IMR-90 (cell line): ENCODE measurements around the gene WNT3. TPM values are rescaled to one million over a fixed set of nuclear protein-coding genes. Genes with fewer than 3 reads are reported as not detected.

Experiments used
- ATAC-seq: fragments of 200-7000 bp; cut with Tn5 transposase; 2 replicates; pipeline ENCODE4 v1.9.1; 2020; ENCODE audit warnings: low read depth, mild to moderate bottlenecking, moderate library complexity
- BruUV-seq: library from RNA; stranded (reverse); fragments of 400-500 nt; replicated peaks from 2 replicates; lab custom pipeline; 2021; lab: Mats Ljungman, UMichigan
- CTCF ChIA-PET: fragments of 300-600 bp; formaldehyde crosslinking; extraction: SDS; loops from one replicate; lab custom pipeline; 2021; ENCODE audit warnings: antibody characterized with exemption; lab: Yijun Ruan, JAX
- POLR2A ChIA-PET: fragments of 300-600 bp; sonication (Branson Sonifier 250); formaldehyde crosslinking; loops from one replicate; lab custom pipeline; 2022; ENCODE audit warnings: antibody characterized with exemption; ENCODE audit not compliant: unreplicated experiment; lab: Charles Lee
- DNase-seq: peaks from one replicate; pipeline ENCODE4 v3.0.0; 2013
- H2AFZ ChIP-seq: replicated peaks from 2 replicates; pipeline ENCODE3; 2013; ENCODE audit warnings: low read length, mild to moderate bottlenecking; ENCODE audit not compliant: poor library complexity
- H2AK5ac ChIP-seq: 2 replicates; pipeline ENCODE4 v1.6.1; 2013; ENCODE audit warnings: low read depth, low read length, inconsistent platforms
- H2AK9ac ChIP-seq: replicated peaks from 2 replicates; pipeline ENCODE3; 2013; ENCODE audit warnings: mild to moderate bottlenecking, low read depth, low read length, moderate library complexity; ENCODE audit not compliant: poor library complexity
- H2BK120ac ChIP-seq: 2 replicates; pipeline ENCODE4 v1.6.1; 2013; ENCODE audit warnings: low read depth, low read length, inconsistent platforms
- H2BK15ac ChIP-seq: 3 replicates; pipeline ENCODE4 v1.6.1; 2013; ENCODE audit warnings: low read depth, low read length, inconsistent platforms
- H2BK20ac ChIP-seq: 2 replicates; pipeline ENCODE4 v1.6.1; 2013; ENCODE audit warnings: low read depth, mild to moderate bottlenecking, inconsistent platforms, low read length, moderate library complexity
- H2BK5ac ChIP-seq: 2 replicates; pipeline ENCODE4 v1.6.1; 2013; ENCODE audit warnings: mild to moderate bottlenecking, low read depth, low read length, inconsistent platforms; ENCODE audit not compliant: poor library complexity, severe bottlenecking
- H3K14ac ChIP-seq: replicated peaks from 2 replicates; pipeline ENCODE4 v1.6.1; 2013; ENCODE audit warnings: low read depth, low read length, inconsistent platforms
- H3K18ac ChIP-seq: 2 replicates; pipeline ENCODE4 v1.6.1; 2013; ENCODE audit warnings: low read depth, low read length, control low read depth
- H3K23ac ChIP-seq: 2 replicates; pipeline ENCODE4 v1.6.1; 2013; ENCODE audit warnings: low read depth, low read length, inconsistent platforms
- H3K27ac ChIP-seq: 2 replicates; pipeline ENCODE4 v1.5.1; 2013; ENCODE audit warnings: mild to moderate bottlenecking, control low read depth, low read length; ENCODE audit not compliant: insufficient read depth
- H3K27me3 ChIP-seq: 2 replicates; pipeline ENCODE4 v1.6.1; 2013; ENCODE audit warnings: low read length; ENCODE audit not compliant: control insufficient read depth, insufficient read depth
- H3K36me3 ChIP-seq: 2 replicates; pipeline ENCODE4 v1.6.1; 2013; ENCODE audit warnings: low read length, mixed read lengths; ENCODE audit not compliant: control insufficient read depth, insufficient read depth
- H3K4ac ChIP-seq: 2 replicates; pipeline ENCODE4 v1.6.1; 2013; ENCODE audit warnings: low read depth, low read length, inconsistent platforms
- H3K4me1 ChIP-seq: 2 replicates; pipeline ENCODE4 v1.6.1; 2013; ENCODE audit warnings: low read length, mixed read lengths; ENCODE audit not compliant: control insufficient read depth, insufficient read depth
- H3K4me2 ChIP-seq: 2 replicates; pipeline ENCODE4 v1.6.1; 2013; ENCODE audit warnings: low read depth, mild to moderate bottlenecking, control low read depth, low read length, moderate library complexity
- H3K4me3 ChIP-seq: 2 replicates; pipeline ENCODE4 v1.5.1; 2013; ENCODE audit warnings: low read depth, mild to moderate bottlenecking, control low read depth, low read length, moderate library complexity; ENCODE audit not compliant: insufficient read depth
- H3K56ac ChIP-seq: 2 replicates; pipeline ENCODE4 v1.6.1; 2013; ENCODE audit warnings: low read length, inconsistent platforms; ENCODE audit not compliant: insufficient read depth; ENCODE audit errors: extremely low read depth
- H3K79me1 ChIP-seq, 2 experiments: 2 replicates each; pipeline ENCODE4 v1.6.1; 2013; ENCODE audit warnings: low read length in 2 of 2, inconsistent platforms in 1 of 2, low read depth in 1 of 2
- H3K9ac ChIP-seq: 2 replicates; pipeline ENCODE4 v1.6.1; 2013; ENCODE audit warnings: low read depth, low read length, control low read depth
- H3K9me1 ChIP-seq: 2 replicates; pipeline ENCODE4 v1.6.1; 2013; ENCODE audit warnings: low read length, inconsistent platforms; ENCODE audit not compliant: insufficient read depth
- H3K9me3 ChIP-seq: 2 replicates; pipeline ENCODE4 v1.6.1; 2013; ENCODE audit warnings: low read length; ENCODE audit not compliant: control insufficient read depth, insufficient read depth
- H4K20me1 ChIP-seq: 2 replicates; pipeline ENCODE4 v1.6.1; 2013; ENCODE audit warnings: low read length, inconsistent platforms; ENCODE audit not compliant: insufficient read depth
- H4K5ac ChIP-seq: 2 replicates; pipeline ENCODE4 v1.6.1; 2013; ENCODE audit warnings: mild to moderate bottlenecking, low read depth, low read length, control low read depth
- H4K8ac ChIP-seq, 2 experiments: 2 replicates each; pipeline ENCODE4 v1.6.1; 2013; ENCODE audit warnings: low read depth in 2 of 2, low read length in 2 of 2, control low read depth in 1 of 2, inconsistent platforms in 1 of 2
- H4K91ac ChIP-seq: 2 replicates; pipeline ENCODE4 v1.6.1; 2013; ENCODE audit warnings: low read depth, low read length, inconsistent platforms; ENCODE audit not compliant: insufficient read depth
- BHLHE40 ChIP-seq: fragments of 150-350 bp; IDR thresholded peaks from 2 replicates; pipeline ENCODE4 v1.6.1; 2016; ENCODE audit warnings: mild to moderate bottlenecking, low read depth, low read length
- CEBPB ChIP-seq: IDR thresholded peaks from 2 replicates; pipeline ENCODE4 v1.6.1; 2012; ENCODE audit warnings: low read depth, low read length, improper control_type of control experiment
- CHD1 ChIP-seq: IDR thresholded peaks from 2 replicates; pipeline ENCODE4 v1.6.1; 2012; ENCODE audit warnings: low read depth, low read length, improper control_type of control experiment
- FOS ChIP-seq: fragments of 150-350 bp; IDR thresholded peaks from 2 replicates; pipeline ENCODE4 v1.6.1; 2016; ENCODE audit warnings: low read depth, low read length
- MAFK ChIP-seq: IDR thresholded peaks from 2 replicates; pipeline ENCODE4 v1.6.1; 2012; ENCODE audit warnings: low read depth, low read length, improper control_type of control experiment
- MAZ ChIP-seq: IDR thresholded peaks from 2 replicates; pipeline ENCODE4 v1.6.1; 2012; ENCODE audit warnings: low read depth, mild to moderate bottlenecking, low read length, improper control_type of control experiment, moderate library complexity, borderline replicate concordance
- MXI1 ChIP-seq: IDR thresholded peaks from 2 replicates; pipeline ENCODE4 v1.6.1; 2012; ENCODE audit warnings: low read depth, mild to moderate bottlenecking, low read length, moderate library complexity, borderline replicate concordance
- NFE2L2 ChIP-seq: fragments of 150-350 bp; IDR thresholded peaks from 2 replicates; pipeline ENCODE4 v1.6.1; 2016; ENCODE audit warnings: low read depth, mild to moderate bottlenecking, low read length
- POLR2A ChIP-seq: IDR thresholded peaks from 2 replicates; pipeline ENCODE4 v1.6.1; 2012; ENCODE audit warnings: mild to moderate bottlenecking, low read depth, low read length
- RAD21 ChIP-seq: IDR thresholded peaks from 2 replicates; pipeline ENCODE4 v1.6.1; 2012; ENCODE audit warnings: low read length, improper control_type of control experiment
- RCOR1 ChIP-seq: IDR thresholded peaks from 2 replicates; pipeline ENCODE4 v1.6.1; 2012; ENCODE audit warnings: mild to moderate bottlenecking, low read length, improper control_type of control experiment; ENCODE audit not compliant: insufficient replicate concordance
- RFX5 ChIP-seq: IDR thresholded peaks from 2 replicates; pipeline ENCODE4 v1.8.0; 2012; ENCODE audit warnings: low read depth, mild to moderate bottlenecking, low read length, moderate library complexity
- SMC3 ChIP-seq: fragments of 150-350 bp; IDR thresholded peaks from 2 replicates; pipeline ENCODE4 v1.6.1; 2016; ENCODE audit warnings: low read depth, mild to moderate bottlenecking, antibody characterized with exemption, low read length, moderate library complexity
- WGBS, 2 experiments: methylation state at CpG; one replicate each; pipeline versions ENCODE4 v1.1.5 to v1.1.7; 2013; ENCODE audit warnings: missing lambda C conversion rate in 2 of 2; ENCODE audit not compliant: insufficient read length in 1 of 2; ENCODE audit errors: extremely low coverage in 2 of 2; 5-methylcytosine and 5-hydroxymethylcytosine counted together
- dilution Hi-C: fragments of 300-500 bp; cut with HindIII; formaldehyde crosslinking; loops from one replicate; pipeline ENCODE4 v1.14.3; 2018; ENCODE audit warnings: low sequenced_read_pairs; ENCODE audit not compliant: unreplicated experiment
- in situ Hi-C: fragments of 300-500 bp; cut with MboI; formaldehyde crosslinking; loops from 3 replicates; pipeline ENCODE4 v1.14.3; 2019; ENCODE audit warnings: low sequenced_read_pairs, inconsistent platforms, mixed read lengths
- intact Hi-C: fragments of 100-400 bp; cut with micrococcal nuclease; formaldehyde crosslinking; loops from 2 replicates; pipeline ENCODE4 v1.10.0; 2022
- polyA plus RNA-seq, 3 experiments: library from polyadenylated mRNA; depleted of rRNA; stranded (reverse); fragments of >200 nt; gene quantifications; 2 replicates each; pipeline ENCODE4 v1.2.3, GENCODE V29; 2012; ENCODE audit warnings: low replicate concordance in 1 of 3
- total RNA-seq: library from RNA; depleted of rRNA; stranded (reverse); fragments of >200 nt; gene quantifications from 2 replicates; pipeline ENCODE4 v1.2.3, GENCODE V29; 2012
- TF ChIP-seq, protein P1 (sequence below): fragments of 150-350 bp; IDR thresholded peaks from 2 replicates; pipeline ENCODE4 v1.6.1; 2017; ENCODE audit warnings: mild to moderate bottlenecking, antibody characterized with exemption, low read length, low read depth
- TF ChIP-seq, protein P2 (sequence below): conservative IDR thresholded peaks from 2 replicates; pipeline ENCODE4 v1.5.1; 2012; ENCODE audit warnings: mild to moderate bottlenecking, low read depth, low read length, improper control_type of control experiment
- TF ChIP-seq, protein P3 (sequence below): fragments of 150-350 bp; IDR thresholded peaks from 2 replicates; pipeline ENCODE4 v1.6.1; 2016; ENCODE audit warnings: low read depth, mild to moderate bottlenecking, low read length, moderate library complexity, borderline replicate concordance

Gene WNT3
- total and polyA plus RNA-seq, 2 of the 4 experiments (the other 2 are of a cell fraction), result 0.72 to 1.0 TPM

DNA sequence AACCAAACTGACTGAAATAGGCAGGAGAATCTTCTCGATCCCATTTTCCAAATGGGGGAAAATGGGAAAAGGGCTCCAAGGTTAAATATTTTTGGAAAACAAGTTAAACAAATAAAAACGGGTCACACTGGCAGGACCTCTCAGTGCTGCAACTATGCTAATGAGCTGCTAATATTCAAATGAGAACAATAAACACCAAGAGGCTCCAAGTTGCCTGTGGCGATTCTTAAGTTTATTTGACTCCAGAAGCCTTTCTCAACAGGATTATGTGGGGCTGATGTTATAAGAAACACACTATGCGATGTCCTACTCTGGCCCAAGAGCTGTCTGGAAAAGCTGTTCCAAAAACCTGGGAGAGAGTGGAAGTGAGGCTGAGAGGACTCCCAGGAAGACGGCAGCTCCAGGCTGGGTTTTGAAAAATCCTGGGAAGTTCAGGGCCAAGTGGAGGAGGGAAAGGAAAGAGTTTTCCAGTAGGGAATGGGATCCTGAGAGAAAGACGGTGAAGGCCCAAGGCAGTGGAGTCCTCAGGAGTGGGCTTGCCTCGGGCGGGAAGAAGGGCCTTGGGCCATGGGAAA lies 21.4 kb downstream of the WNT3 start:
- Histone ChIP-seq H3K9me1 (no peaks in the 10 kb centered on the region), H3K14ac (no peak overlapping the region), H3K27ac (no peak overlapping the region), H2BK5ac (no peak overlapping the region), H3K9ac (no peak overlapping the region), H2BK15ac (no peak overlapping the region), H2BK120ac (no peak overlapping the region), H4K20me1 (no peaks in the 10 kb centered on the region), H3K4me3 (no peak overlapping the region), H2AK5ac (no peak overlapping the region), H2AFZ (no peak overlapping the region), H4K5ac (no peak overlapping the region), H3K9me3 (no peaks in the 10 kb centered on the region), H3K4ac (no peak overlapping the region), H3K79me1 (no peaks in the 10 kb centered on the region), H3K4me1 (no peaks in the 10 kb centered on the region), H4K8ac (no peak overlapping the region), H4K91ac (no peak overlapping the region), H2AK9ac (peak overlapping the region; percentile 11), H3K56ac (no peak overlapping the region), H3K36me3 (no peaks in the 10 kb centered on the region), H3K4me2 (no peak overlapping the region), H3K23ac (no peak overlapping the region), H3K18ac (no peak overlapping the region), H2BK20ac (no peak overlapping the region), H3K27me3 (peaks cover 52% of the 10 kb centered on the region)
- no peak for ATAC-seq
- no peak for DNase-seq
- intact Hi-C loops, result loop anchor here (10.0 kb wide), 1 partner anchor 58 kb away; the partner anchor contains the start of gene WNT9B
- POLR2A ChIA-PET, result no interaction called here
- WGBS, 2 experiments, result 100% methylated on average over 1 of the region's 8 CpGs; no CpG with 5 or more reads in 1 of the 2 experiments
- in situ Hi-C loops, result no loop called here
- CTCF ChIA-PET, result interaction anchor here (1.3 kb wide), 1 partner anchor 18 kb away, joined by 3 read pairs; no protein-coding TSS in a partner anchor
- dilution Hi-C loops, result no loop called here
- BruUV-seq, result no TSS peak
- TF ChIP-seq RAD21 (no peak), MAZ (no peak), BHLHE40 (no peak), CEBPB (no peak), NFE2L2 (no peak), MXI1 (no peak), SMC3 (no peak), MAFK (no peak), RCOR1 (no peak), CHD1 (no peak), FOS (no peak), POLR2A (no peak), RFX5 (no peak)
- TF ChIP-seq, protein P1, sequence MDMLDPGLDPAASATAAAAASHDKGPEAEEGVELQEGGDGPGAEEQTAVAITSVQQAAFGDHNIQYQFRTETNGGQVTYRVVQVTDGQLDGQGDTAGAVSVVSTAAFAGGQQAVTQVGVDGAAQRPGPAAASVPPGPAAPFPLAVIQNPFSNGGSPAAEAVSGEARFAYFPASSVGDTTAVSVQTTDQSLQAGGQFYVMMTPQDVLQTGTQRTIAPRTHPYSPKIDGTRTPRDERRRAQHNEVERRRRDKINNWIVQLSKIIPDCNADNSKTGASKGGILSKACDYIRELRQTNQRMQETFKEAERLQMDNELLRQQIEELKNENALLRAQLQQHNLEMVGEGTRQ, result no peak
- TF ChIP-seq, protein P2, sequence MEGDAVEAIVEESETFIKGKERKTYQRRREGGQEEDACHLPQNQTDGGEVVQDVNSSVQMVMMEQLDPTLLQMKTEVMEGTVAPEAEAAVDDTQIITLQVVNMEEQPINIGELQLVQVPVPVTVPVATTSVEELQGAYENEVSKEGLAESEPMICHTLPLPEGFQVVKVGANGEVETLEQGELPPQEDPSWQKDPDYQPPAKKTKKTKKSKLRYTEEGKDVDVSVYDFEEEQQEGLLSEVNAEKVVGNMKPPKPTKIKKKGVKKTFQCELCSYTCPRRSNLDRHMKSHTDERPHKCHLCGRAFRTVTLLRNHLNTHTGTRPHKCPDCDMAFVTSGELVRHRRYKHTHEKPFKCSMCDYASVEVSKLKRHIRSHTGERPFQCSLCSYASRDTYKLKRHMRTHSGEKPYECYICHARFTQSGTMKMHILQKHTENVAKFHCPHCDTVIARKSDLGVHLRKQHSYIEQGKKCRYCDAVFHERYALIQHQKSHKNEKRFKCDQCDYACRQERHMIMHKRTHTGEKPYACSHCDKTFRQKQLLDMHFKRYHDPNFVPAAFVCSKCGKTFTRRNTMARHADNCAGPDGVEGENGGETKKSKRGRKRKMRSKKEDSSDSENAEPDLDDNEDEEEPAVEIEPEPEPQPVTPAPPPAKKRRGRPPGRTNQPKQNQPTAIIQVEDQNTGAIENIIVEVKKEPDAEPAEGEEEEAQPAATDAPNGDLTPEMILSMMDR, result no peak
- TF ChIP-seq, protein P3, sequence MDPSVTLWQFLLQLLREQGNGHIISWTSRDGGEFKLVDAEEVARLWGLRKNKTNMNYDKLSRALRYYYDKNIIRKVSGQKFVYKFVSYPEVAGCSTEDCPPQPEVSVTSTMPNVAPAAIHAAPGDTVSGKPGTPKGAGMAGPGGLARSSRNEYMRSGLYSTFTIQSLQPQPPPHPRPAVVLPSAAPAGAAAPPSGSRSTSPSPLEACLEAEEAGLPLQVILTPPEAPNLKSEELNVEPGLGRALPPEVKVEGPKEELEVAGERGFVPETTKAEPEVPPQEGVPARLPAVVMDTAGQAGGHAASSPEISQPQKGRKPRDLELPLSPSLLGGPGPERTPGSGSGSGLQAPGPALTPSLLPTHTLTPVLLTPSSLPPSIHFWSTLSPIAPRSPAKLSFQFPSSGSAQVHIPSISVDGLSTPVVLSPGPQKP, result no peak
